SJCRH30 (cell line): ENCODE data around the gene RHEB. TPM values are rescaled to one million over a fixed set of nuclear protein-coding genes. Genes with fewer than 3 reads are reported as not detected.

ENCODE experiments used
- DNase-seq, 2 experiments: peaks; one replicate each; pipeline ENCODE4 v3.0.0-alpha.2; 2015 to 2020
- H3K27ac ChIP-seq: fragments of 250-450 bp; sonication (Bioruptor Pico); 2 replicates; pipeline ENCODE4 v1.5.1; 2020; ENCODE audit warnings: mild to moderate bottlenecking, moderate library complexity
- H3K27me3 ChIP-seq: fragments of 250-450 bp; sonication (Bioruptor Pico); 2 replicates; pipeline ENCODE4 v1.5.1; 2020; ENCODE audit warnings: mild to moderate bottlenecking, moderate library complexity
- H3K36me3 ChIP-seq: fragments of 250-450 bp; sonication (Bioruptor Pico); 2 replicates; pipeline ENCODE4 v1.5.1; 2020; ENCODE audit warnings: mild to moderate bottlenecking, moderate library complexity
- H3K4me1 ChIP-seq: fragments of 250-450 bp; sonication (Bioruptor Pico); 2 replicates; pipeline ENCODE4 v1.5.1; 2020; ENCODE audit warnings: mild to moderate bottlenecking, moderate library complexity
- H3K4me3 ChIP-seq: fragments of 250-450 bp; sonication (Bioruptor Pico); 2 replicates; pipeline ENCODE4 v1.5.1; 2020; ENCODE audit warnings: mild to moderate bottlenecking, moderate library complexity
- H3K9me3 ChIP-seq: fragments of 250-450 bp; sonication (Bioruptor Pico); replicated peaks from 2 replicates; pipeline ENCODE4 v1.5.1; 2020; ENCODE audit warnings: mild to moderate bottlenecking, moderate library complexity
- total RNA-seq: library from RNA; depleted of rRNA; stranded (reverse); fragments of >200 nt; shearing (Covaris generic); gene quantifications from 2 replicates; pipeline ENCODE4 v1.2.3, GENCODE V29; 2014

The RHEB gene
- total RNA-seq, 1 experiment from 2014 or later: 149 TPM

- Histone ChIP-seq H3K36me3 (peaks cover 5% of the 10 kb centered on the region; the same call in 1 of the 2 replicates), H3K9me3 (no peaks in the 10 kb centered on the region), H3K4me1 (peaks cover 5% of the 10 kb centered on the region), H3K27me3 (no peaks in the 10 kb centered on the region), H3K4me3 (no peak overlapping the region), H3K27ac (no peak overlapping the region)
- DNase-seq: no peak
Measured at GRCh38 chr7:151503902-151504714, 15.6 kb downstream of the RHEB start.

GRCh38 chr7:151501676-151502075, 18.0 kb downstream of the RHEB start:
- Histone ChIP-seq H3K4me3 (no peak overlapping the region), H3K27me3 (no peaks in the 10 kb centered on the region), H3K9me3 (no peaks in the 10 kb centered on the region), H3K27ac (no peak overlapping the region), H3K36me3 (peaks cover 5% of the 10 kb centered on the region; the same call in 1 of the 2 replicates), H3K4me1 (peaks cover 22% of the 10 kb centered on the region)
- DNase-seq: no peak

GRCh38 chr7:151498495-151498894, 21.2 kb downstream of the RHEB start:
- Histone ChIP-seq H3K27me3 (no peaks in the 10 kb centered on the region), H3K4me1 (peaks cover 22% of the 10 kb centered on the region), H3K4me3 (no peak overlapping the region), H3K9me3 (no peaks in the 10 kb centered on the region), H3K27ac (peak overlapping the region; percentile 63), H3K36me3 (peaks cover 8% of the 10 kb centered on the region)
- DNase-seq: peak; percentile 40 to 84

- Histone ChIP-seq H3K27ac (no peak overlapping the region), H3K36me3 (peaks cover 8% of the 10 kb centered on the region), H3K27me3 (no peaks in the 10 kb centered on the region), H3K4me1 (peaks cover 22% of the 10 kb centered on the region), H3K9me3 (no peaks in the 10 kb centered on the region), H3K4me3 (no peak overlapping the region)
- DNase-seq: no peak
Measured at GRCh38 chr7:151497306-151497871, 22.3 kb downstream of the RHEB start.

- H3K27ac ChIP-seq: no peak overlapping the region
- DNase-seq: no peak
- H3K9me3 ChIP-seq: no peaks in the 10 kb centered on the region
- H3K27me3 ChIP-seq: no peaks in the 10 kb centered on the region
- H3K4me1 ChIP-seq: peaks cover 22% of the 10 kb centered on the region
- no peak overlapping the region for H3K4me3 ChIP-seq
- peaks cover 13% of the 10 kb centered on the region for H3K36me3 ChIP-seq
Measured at GRCh38 chr7:151495360-151495759, 24.3 kb downstream of the RHEB start.

- H3K4me1 ChIP-seq: peaks cover 22% of the 10 kb centered on the region
- H3K9me3 ChIP-seq: no peaks in the 10 kb centered on the region
- H3K27me3 ChIP-seq: no peaks in the 10 kb centered on the region
Measured at GRCh38 chr7:151494298-151495284, 25.1 kb downstream of the RHEB start.

GRCh38 chr7:151493083-151493482, 26.6 kb downstream of the RHEB start:
- Histone ChIP-seq H3K27ac (no peak overlapping the region), H3K9me3 (no peaks in the 10 kb centered on the region), H3K4me3 (no peak overlapping the region), H3K27me3 (no peaks in the 10 kb centered on the region), H3K36me3 (peaks cover 25% of the 10 kb centered on the region), H3K4me1 (peaks cover 7% of the 10 kb centered on the region)
- DNase-seq: no peak

More at GRCh38 chr7:151494298-151495284, 25.1 kb downstream of the RHEB start:
- H3K36me3 ChIP-seq: peaks cover 16% of the 10 kb centered on the region
- no peak overlapping the region for H3K27ac ChIP-seq
- no peak for DNase-seq
- no peak overlapping the region for H3K4me3 ChIP-seq

- DNase-seq: no peak
Measured at GRCh38 chr7:151491859-151492258, 27.8 kb downstream of the RHEB start.

GRCh38 chr7:151490456-151491105, 29.1 kb downstream of the RHEB start:
- Histone ChIP-seq H3K4me1 (no peaks in the 10 kb centered on the region; the same call in 1 of the 2 replicates), H3K27me3 (no peaks in the 10 kb centered on the region), H3K27ac (no peak overlapping the region), H3K9me3 (no peaks in the 10 kb centered on the region), H3K36me3 (peaks cover 43% of the 10 kb centered on the region), H3K4me3 (no peak overlapping the region)
- DNase-seq: no peak

More at GRCh38 chr7:151491859-151492258, 27.8 kb downstream of the RHEB start:
- no peak overlapping the region for H3K4me3 ChIP-seq
- no peaks in the 10 kb centered on the region; the same call in 1 of the 2 replicates for H3K4me1 ChIP-seq
- H3K9me3 ChIP-seq: no peaks in the 10 kb centered on the region
- no peaks in the 10 kb centered on the region for H3K27me3 ChIP-seq
- peaks cover 33% of the 10 kb centered on the region for H3K36me3 ChIP-seq
- no peak overlapping the region for H3K27ac ChIP-seq

- Histone ChIP-seq H3K36me3 (peaks cover 49% of the 10 kb centered on the region), H3K4me3 (no peak overlapping the region), H3K4me1 (no peaks in the 10 kb centered on the region; the same call in 1 of the 2 replicates), H3K27ac (no peak overlapping the region), H3K9me3 (no peaks in the 10 kb centered on the region), H3K27me3 (no peaks in the 10 kb centered on the region)
- DNase-seq: no peak
Measured at GRCh38 chr7:151489498-151489897, 30.2 kb downstream of the RHEB start.

- Histone ChIP-seq H3K27me3 (no peaks in the 10 kb centered on the region), H3K4me3 (no peak overlapping the region), H3K4me1 (no peaks in the 10 kb centered on the region; the same call in 1 of the 2 replicates), H3K27ac (no peak overlapping the region), H3K9me3 (no peaks in the 10 kb centered on the region), H3K36me3 (peaks cover 63% of the 10 kb centered on the region)
- no peak for DNase-seq
Measured at GRCh38 chr7:151488096-151488495, 31.6 kb downstream of the RHEB start.

- no peak overlapping the region for H3K4me3 ChIP-seq
- no peaks in the 10 kb centered on the region for H3K9me3 ChIP-seq
- peaks cover 72% of the 10 kb centered on the region for H3K36me3 ChIP-seq
- no peak for DNase-seq
- H3K27ac ChIP-seq: no peak overlapping the region
- H3K27me3 ChIP-seq: no peaks in the 10 kb centered on the region
- no peaks in the 10 kb centered on the region; the same call in 1 of the 2 replicates for H3K4me1 ChIP-seq
Measured at GRCh38 chr7:151487228-151487627, 32.5 kb downstream of the RHEB start.

- H3K9me3 ChIP-seq: no peaks in the 10 kb centered on the region
- no peaks in the 10 kb centered on the region for H3K4me1 ChIP-seq
- H3K27me3 ChIP-seq: no peaks in the 10 kb centered on the region
- no peak overlapping the region for H3K4me3 ChIP-seq
- H3K36me3 ChIP-seq: peaks cover 78% of the 10 kb centered on the region
- no peak for DNase-seq
- H3K27ac ChIP-seq: no peak overlapping the region
Measured at GRCh38 chr7:151486074-151486473, 33.6 kb downstream of the RHEB start.
